GM12873 (cell line): Measurements from ENCODE around the gene TNFSF4.

Source experiments
- TF ChIP-seq, protein P1 (sequence below): IDR thresholded peaks from 2 replicates; pipeline ENCODE4 v1.5.1; 2012; ENCODE audit warnings: low read depth, mild to moderate bottlenecking, moderate library complexity, low read length, control low read depth; ENCODE audit not compliant: insufficient read depth; ENCODE audit errors: missing control alignments

Gene TNFSF4

GRCh38 chr1:173222149-173223030 lies 15.3 kb upstream of the TNFSF4 start:
- TF ChIP-seq, protein P1, sequence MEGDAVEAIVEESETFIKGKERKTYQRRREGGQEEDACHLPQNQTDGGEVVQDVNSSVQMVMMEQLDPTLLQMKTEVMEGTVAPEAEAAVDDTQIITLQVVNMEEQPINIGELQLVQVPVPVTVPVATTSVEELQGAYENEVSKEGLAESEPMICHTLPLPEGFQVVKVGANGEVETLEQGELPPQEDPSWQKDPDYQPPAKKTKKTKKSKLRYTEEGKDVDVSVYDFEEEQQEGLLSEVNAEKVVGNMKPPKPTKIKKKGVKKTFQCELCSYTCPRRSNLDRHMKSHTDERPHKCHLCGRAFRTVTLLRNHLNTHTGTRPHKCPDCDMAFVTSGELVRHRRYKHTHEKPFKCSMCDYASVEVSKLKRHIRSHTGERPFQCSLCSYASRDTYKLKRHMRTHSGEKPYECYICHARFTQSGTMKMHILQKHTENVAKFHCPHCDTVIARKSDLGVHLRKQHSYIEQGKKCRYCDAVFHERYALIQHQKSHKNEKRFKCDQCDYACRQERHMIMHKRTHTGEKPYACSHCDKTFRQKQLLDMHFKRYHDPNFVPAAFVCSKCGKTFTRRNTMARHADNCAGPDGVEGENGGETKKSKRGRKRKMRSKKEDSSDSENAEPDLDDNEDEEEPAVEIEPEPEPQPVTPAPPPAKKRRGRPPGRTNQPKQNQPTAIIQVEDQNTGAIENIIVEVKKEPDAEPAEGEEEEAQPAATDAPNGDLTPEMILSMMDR, result no peak

- TF ChIP-seq, protein P1, result no peak
Observed at GRCh38 chr1:173220157-173220556, 13.0 kb upstream of the TNFSF4 start.

DNA sequence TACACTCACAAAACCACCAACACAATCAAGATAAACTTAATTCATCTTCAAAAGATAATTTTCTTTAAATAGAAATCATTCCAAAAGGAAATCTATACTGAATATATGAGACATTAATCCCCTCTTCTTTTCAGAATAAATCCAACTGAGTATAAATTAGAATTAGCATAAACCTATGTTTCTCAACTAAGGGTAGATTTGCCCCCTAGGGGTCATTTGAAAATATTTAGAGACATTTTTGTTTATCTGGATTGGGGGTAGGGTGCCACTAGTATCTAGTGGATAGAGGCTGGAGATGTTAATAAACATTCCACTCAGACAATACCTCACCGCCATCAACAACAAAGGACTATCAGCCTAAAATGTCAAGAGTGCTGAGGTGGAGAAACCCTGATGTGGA lies 6.5 kb upstream of the TNFSF4 start:
- TF ChIP-seq, protein P1, result no peak

- TF ChIP-seq, protein P1, result no peak
Observed at GRCh38 chr1:173212952-173213491, 5.9 kb upstream of the TNFSF4 start.

DNA sequence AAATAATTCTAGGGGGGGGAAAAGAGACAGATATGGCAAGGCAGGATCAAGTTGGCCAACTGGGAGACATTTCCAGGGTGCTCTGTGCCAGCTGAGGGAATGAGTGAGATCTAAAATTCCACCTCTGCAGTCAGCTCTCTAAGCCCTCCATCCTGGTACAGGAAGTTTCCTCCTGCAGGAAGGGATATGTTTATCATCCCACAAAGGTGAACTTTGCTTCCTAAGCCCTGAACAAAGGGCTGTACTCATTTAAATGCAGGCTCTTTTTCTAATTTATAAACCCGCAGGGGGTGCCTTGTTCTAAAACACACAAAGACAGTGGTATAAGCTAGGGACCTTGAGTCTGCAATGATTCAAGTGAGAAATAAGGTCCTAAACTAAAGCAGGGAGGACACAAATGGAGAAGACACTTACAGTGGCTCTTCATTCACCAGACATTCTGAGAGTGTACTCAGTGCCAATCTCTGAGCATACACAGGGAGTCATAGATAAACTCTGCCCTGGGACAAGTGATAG lies 3.6 kb upstream of the TNFSF4 start:
- TF ChIP-seq, protein P1, result no peak

DNA sequence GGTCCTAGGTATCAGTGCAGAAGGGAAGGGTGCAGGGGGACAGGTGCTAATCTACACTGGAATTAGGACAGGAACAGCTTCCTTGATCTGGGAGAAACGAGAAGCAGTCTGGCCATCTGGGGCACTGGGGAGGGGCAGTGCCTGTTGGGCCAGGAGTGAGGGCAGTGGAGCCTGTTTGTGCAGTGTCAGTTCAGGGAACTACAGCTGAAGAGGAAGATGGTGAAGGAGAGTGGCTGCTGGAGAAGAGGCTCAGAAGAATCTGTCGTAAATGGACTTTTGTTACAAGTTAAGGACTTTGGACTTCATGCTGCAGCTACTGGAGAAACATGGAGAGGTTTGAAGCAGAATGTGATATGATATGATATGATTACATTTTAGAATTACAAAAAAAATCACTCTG lies 3.2 kb upstream of the TNFSF4 start:
- TF ChIP-seq, protein P1, result no peak

DNA sequence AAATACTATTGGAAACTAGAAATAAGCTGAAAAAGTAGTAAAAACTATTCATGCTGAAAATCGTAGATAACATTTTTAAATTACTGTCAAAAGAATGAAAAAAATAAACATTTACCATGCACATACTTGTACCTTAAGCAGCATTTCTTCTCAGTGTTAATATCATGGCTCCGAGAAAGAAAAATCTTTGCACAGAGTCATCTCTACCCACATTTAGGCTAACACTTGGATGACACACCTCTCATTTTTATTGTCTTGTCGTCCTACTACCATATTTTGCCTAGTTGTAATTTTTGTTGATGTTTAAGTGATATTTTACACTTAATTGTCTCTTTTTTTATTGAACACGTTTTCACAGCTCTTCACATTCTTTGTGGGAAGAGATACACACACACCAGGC lies 1.7 kb upstream of the TNFSF4 start:
- TF ChIP-seq, protein P1, result no peak
